OCI-LY7 (cell line): ENCODE data around the gene RHBDD1. TPM values are rescaled to one million over a fixed set of nuclear protein-coding genes. Genes with fewer than 3 reads are reported as not detected.

Source experiments
- BruUV-seq: library from RNA; stranded (reverse); fragments of 400-500 nt; replicated peaks from 2 replicates; lab custom pipeline; 2021; lab: Mats Ljungman, UMichigan
- CTCF ChIA-PET: fragments of 300-600 bp; sonication (Branson Sonifier 250); formaldehyde crosslinking; loops from one replicate; lab custom pipeline; 2022; ENCODE audit warnings: antibody characterized with exemption; ENCODE audit not compliant: unreplicated experiment; lab: Charles Lee
- POLR2A ChIA-PET: fragments of 300-600 bp; sonication (Branson Sonifier 250); formaldehyde crosslinking; loops from one replicate; lab custom pipeline; 2022; ENCODE audit warnings: antibody characterized with exemption; lab: Charles Lee
- DNase-seq: peaks from one replicate; pipeline ENCODE4 v3.0.0-alpha.2; 2015; ENCODE audit warnings: low spot score
- H2AFZ ChIP-seq: fragments of 200-600 bp; sonication (generic), shearing (Covaris generic); 2 replicates; pipeline ENCODE4 v1.6.1; 2014; ENCODE audit warnings: mild to moderate bottlenecking, antibody characterized with exemption, low read length, moderate library complexity
- H3K27ac ChIP-seq: fragments of 200-600 bp; sonication (generic); 2 replicates; pipeline ENCODE4 v1.5.1; 2014; ENCODE audit warnings: mixed run types, low read depth, mild to moderate bottlenecking, moderate library complexity, low read length, inconsistent platforms; ENCODE audit not compliant: poor library complexity, severe bottlenecking
- H3K36me3 ChIP-seq: fragments of 200-600 bp; sonication (generic); 2 replicates; pipeline ENCODE4 v1.6.1; 2014; ENCODE audit warnings: mild to moderate bottlenecking, antibody characterized with exemption, low read length, moderate library complexity, mixed read lengths; ENCODE audit not compliant: insufficient read depth
- H3K4me1 ChIP-seq: fragments of 200-600 bp; sonication (generic); 2 replicates; pipeline ENCODE4 v1.5.1; 2014; ENCODE audit warnings: mild to moderate bottlenecking, low read length; ENCODE audit not compliant: insufficient read depth, poor library complexity, severe bottlenecking
- H3K4me2 ChIP-seq: fragments of 200-600 bp; sonication (generic); 2 replicates; pipeline ENCODE4 v1.6.1; 2014; ENCODE audit warnings: mild to moderate bottlenecking, low read length
- H3K4me3 ChIP-seq: fragments of 200-600 bp; sonication (generic); 2 replicates; pipeline ENCODE4 v1.5.1; 2014; ENCODE audit warnings: mild to moderate bottlenecking, low read depth, low read length; ENCODE audit not compliant: poor library complexity, severe bottlenecking
- H3K79me2 ChIP-seq: fragments of 200-600 bp; sonication (generic); 2 replicates; pipeline ENCODE4 v1.6.1; 2016; ENCODE audit warnings: low read depth, mild to moderate bottlenecking, low read length, moderate library complexity, mixed read lengths; ENCODE audit not compliant: insufficient read depth
- H3K9me2 ChIP-seq: fragments of 200-600 bp; sonication (generic); 2 replicates; pipeline ENCODE4 v1.6.1; 2016; ENCODE audit warnings: mild to moderate bottlenecking, low read length, mixed read lengths; ENCODE audit not compliant: insufficient read depth
- H3K9me3 ChIP-seq: fragments of 200-600 bp; sonication (generic); 2 replicates; pipeline ENCODE4 v1.6.1; 2014; ENCODE audit warnings: mild to moderate bottlenecking, mixed run types, low read length, mixed read lengths
- H4K20me1 ChIP-seq: fragments of 200-600 bp; sonication (generic); 2 replicates; pipeline ENCODE4 v1.6.1; 2014; ENCODE audit warnings: mild to moderate bottlenecking, antibody characterized with exemption, low read length, moderate library complexity, mixed read lengths; ENCODE audit not compliant: insufficient read depth
- EZH2phosphoT487 ChIP-seq: fragments of 200-600 bp; sonication (generic); IDR thresholded peaks from 2 replicates; pipeline ENCODE4 v1.6.1; 2018; ENCODE audit warnings: low read depth, borderline replicate concordance, mild to moderate bottlenecking, mixed run types, antibody characterized with exemption, low read length, moderate library complexity, mixed read lengths
- intact Hi-C: fragments of 100-400 bp; cut with micrococcal nuclease; formaldehyde crosslinking; loops from one replicate; pipeline ENCODE4 v1.10.0; 2022; ENCODE audit not compliant: unreplicated experiment
- total RNA-seq, 2 experiments: library from RNA; depleted of rRNA in 1 of 2; stranded (reverse); fragments of >200 nt in 1 of 2; shearing (Covaris generic) in 1 of 2; gene quantifications; 2 replicates each; pipeline ENCODE4 v1.2.3, GENCODE V29; 2014 to 2022
- TF ChIP-seq, protein P1 (sequence below): fragments of 200-600 bp; sonication (generic); conservative IDR thresholded peaks from 2 replicates; pipeline ENCODE4 v1.5.1; 2014; ENCODE audit warnings: mild to moderate bottlenecking, antibody characterized with exemption, low read length, moderate library complexity, mixed read lengths

RHBDD1 gene
- total RNA-seq, 2 experiments from 2014 or later, result 40.8 to 80.3 TPM

DNA sequence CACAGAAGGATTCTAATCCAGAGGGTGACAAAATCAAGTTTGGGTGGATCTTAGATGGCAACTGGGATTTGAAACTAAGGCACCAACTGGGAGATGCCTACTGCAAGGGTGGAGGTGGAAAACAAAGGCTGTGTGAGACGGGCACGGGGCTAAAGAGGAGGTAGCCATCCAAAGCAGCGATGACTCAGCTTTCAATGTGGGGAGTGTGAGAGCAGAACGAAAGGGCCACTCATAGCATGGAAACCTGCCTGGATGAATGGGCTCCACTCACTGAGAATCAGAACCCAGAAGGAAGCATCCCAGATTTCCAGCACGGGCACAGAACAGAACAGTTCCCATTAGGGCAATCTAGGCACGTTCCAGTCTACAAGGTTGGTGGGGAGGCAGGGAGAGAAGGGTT lies 168.6 kb downstream of the RHBDD1 start:
- ChIA-PET POLR2A (no interaction called here), CTCF (no interaction called here)
- no peak for DNase-seq
- BruUV-seq, result no TSS peak
- Histone ChIP-seq H3K9me2 (no peaks in the 10 kb centered on the region), H3K27ac (no peak overlapping the region), H3K79me2 (no peaks in the 10 kb centered on the region), H3K4me3 (no peak overlapping the region), H3K4me1 (no peaks in the 10 kb centered on the region), H3K9me3 (0 out of 2 replicates have a peak, but pooled peaks cover 5% of the 10 kb centered on the region), H3K36me3 (peaks cover 14% of the 10 kb centered on the region), H3K4me2 (no peak overlapping the region), H4K20me1 (no peaks in the 10 kb centered on the region), H2AFZ (no peak overlapping the region)
- intact Hi-C loops, result no loop called here
- TF ChIP-seq EZH2phosphoT487, result no peak
- TF ChIP-seq, protein P1, sequence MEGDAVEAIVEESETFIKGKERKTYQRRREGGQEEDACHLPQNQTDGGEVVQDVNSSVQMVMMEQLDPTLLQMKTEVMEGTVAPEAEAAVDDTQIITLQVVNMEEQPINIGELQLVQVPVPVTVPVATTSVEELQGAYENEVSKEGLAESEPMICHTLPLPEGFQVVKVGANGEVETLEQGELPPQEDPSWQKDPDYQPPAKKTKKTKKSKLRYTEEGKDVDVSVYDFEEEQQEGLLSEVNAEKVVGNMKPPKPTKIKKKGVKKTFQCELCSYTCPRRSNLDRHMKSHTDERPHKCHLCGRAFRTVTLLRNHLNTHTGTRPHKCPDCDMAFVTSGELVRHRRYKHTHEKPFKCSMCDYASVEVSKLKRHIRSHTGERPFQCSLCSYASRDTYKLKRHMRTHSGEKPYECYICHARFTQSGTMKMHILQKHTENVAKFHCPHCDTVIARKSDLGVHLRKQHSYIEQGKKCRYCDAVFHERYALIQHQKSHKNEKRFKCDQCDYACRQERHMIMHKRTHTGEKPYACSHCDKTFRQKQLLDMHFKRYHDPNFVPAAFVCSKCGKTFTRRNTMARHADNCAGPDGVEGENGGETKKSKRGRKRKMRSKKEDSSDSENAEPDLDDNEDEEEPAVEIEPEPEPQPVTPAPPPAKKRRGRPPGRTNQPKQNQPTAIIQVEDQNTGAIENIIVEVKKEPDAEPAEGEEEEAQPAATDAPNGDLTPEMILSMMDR, result no peak

DNA sequence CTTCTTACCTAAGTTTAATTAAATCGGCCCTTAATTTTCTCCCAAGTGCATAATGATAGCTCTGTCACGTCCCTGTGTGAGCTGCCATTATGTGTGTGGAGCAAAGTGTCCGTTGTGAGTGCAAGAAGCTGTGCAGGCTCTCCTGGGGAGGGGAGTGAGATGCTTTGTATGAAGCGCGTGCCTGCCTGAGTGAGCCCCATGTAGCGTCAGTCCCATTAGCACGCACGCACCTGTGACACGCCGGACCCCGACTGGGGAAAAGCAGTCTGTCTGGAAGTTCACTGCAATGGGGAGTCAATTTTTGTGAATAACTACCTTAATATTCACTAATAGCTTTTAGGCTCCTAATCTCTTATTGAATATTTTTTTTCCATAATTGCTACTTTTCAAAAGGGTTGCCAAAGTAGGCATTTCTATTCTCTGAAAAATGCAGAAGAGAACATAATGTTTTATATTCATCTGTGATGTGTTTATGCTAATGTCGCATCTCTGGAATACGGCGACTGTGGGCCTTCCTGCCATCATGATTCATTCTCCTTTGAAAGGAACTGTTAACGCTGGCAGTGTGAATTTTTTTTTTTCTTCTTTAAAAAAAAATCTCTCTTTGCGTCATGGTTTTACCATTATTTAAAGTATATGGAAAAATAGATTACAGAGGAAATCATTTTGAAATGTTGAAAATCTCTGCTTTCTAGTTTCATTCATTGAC lies 170.5 kb downstream of the RHBDD1 start:
- TF ChIP-seq, protein P1, result no peak
- TF ChIP-seq EZH2phosphoT487, result no peak
- Histone ChIP-seq H2AFZ (no peak overlapping the region), H3K9me2 (no peaks in the 10 kb centered on the region), H3K4me3 (no peak overlapping the region), H3K79me2 (no peaks in the 10 kb centered on the region), H3K27ac (no peak overlapping the region), H3K9me3 (no peaks in the 10 kb centered on the region), H3K4me1 (no peaks in the 10 kb centered on the region), H4K20me1 (no peaks in the 10 kb centered on the region), H3K36me3 (no peaks in the 10 kb centered on the region), H3K4me2 (no peak overlapping the region)
- CTCF ChIA-PET, result interaction anchor here (0.5 kb wide), 1 partner anchor 207 kb away, joined by 5 read pairs; the partner anchor contains the start of gene IRS1
- no peak for DNase-seq
- intact Hi-C loops, result no loop called here
- no TSS peak for BruUV-seq
- POLR2A ChIA-PET, result interaction anchor here (0.9 kb wide), 1 partner anchor 10 kb away, joined by 3 read pairs; no protein-coding TSS in a partner anchor

DNA sequence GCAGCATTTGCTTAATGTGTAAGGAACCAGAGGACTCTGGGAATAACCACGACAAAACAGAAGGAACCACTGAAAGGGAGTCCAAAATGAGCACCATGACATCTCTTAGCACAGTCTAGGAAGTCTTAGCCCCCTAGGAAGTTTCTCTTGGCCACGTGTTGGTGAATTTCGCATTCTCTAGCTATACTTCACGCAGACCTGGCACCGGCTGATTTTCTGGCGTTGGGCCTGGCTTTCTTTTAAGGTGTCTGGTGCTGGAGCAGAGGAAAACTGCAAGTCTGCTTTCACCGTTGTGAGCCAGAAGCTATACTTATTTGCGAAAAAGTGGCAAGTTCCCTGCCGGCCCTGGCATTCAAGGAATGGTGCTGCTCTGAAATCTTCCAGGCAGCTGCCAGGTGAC lies 171.3 kb downstream of the RHBDD1 start:
- Histone ChIP-seq H3K9me3 (no peaks in the 10 kb centered on the region), H2AFZ (no peak overlapping the region), H3K9me2 (no peaks in the 10 kb centered on the region), H3K4me2 (no peak overlapping the region), H3K79me2 (no peaks in the 10 kb centered on the region), H4K20me1 (no peaks in the 10 kb centered on the region), H3K4me3 (no peak overlapping the region), H3K36me3 (no peaks in the 10 kb centered on the region), H3K27ac (no peak overlapping the region), H3K4me1 (no peaks in the 10 kb centered on the region)
- CTCF ChIA-PET, result interaction anchor here (0.5 kb wide), 1 partner anchor 207 kb away, joined by 5 read pairs; the partner anchor contains the start of gene IRS1
- intact Hi-C loops, result no loop called here
- no peak for TF ChIP-seq EZH2phosphoT487
- TF ChIP-seq, protein P1, result no peak
- DNase-seq, result no peak
- POLR2A ChIA-PET, result no interaction called here
- no TSS peak for BruUV-seq
